ENCODE results near the gene OR56A1. TPM values are rescaled to one million over a fixed set of nuclear protein-coding genes. Genes with fewer than 3 reads are reported as not detected.
A peak's percentile ranks its signal among the peaks of the same experiment; 100 is the strongest.

OR56A1 gene
- total and polyA plus RNA-seq, 9 of the 15 experiments (the other 6 are each of a cell fraction or from before 2014, with no cell fraction given), result not detected

- H3K4me1 ChIP-seq (replicated peaks in 1 of 2; ENCODE audit: control insufficient read depth in 2 of 2, insufficient read depth in 2 of 2, low read length in 2 of 2), result no peaks in the 10 kb centered on the region
- TF ChIP-seq ZNF121 (CRISPR knock-in tag; conservative IDR thresholded peaks at IDR 0.05), result no peak
- TF ChIP-seq SOX6 (IDR thresholded peaks at IDR 0.05), result no peak
- TF ChIP-seq CTCF (IDR thresholded peaks at IDR 0.05 in 2 of 3, conservative IDR thresholded peaks at IDR 0.05 in 1 of 3; ENCODE audit: insufficient read depth in 2 of 3, low read depth in 1 of 3, low read length in 3 of 3), result peak in 2 of 3 experiments; percentile 19 to 37; a peak in 1 of 6 replicates
- no peak overlapping the region for H3K9ac ChIP-seq (ENCODE audit: insufficient read depth in 1 of 2, low read depth in 2 of 2, low read length in 2 of 2)
- in situ Hi-C loops (cut with MboI), result no loop called here
- intact Hi-C loops (cut with micrococcal nuclease), result no loop called here
- no peak for ATAC-seq
- H2AFZ ChIP-seq (ENCODE audit: low read depth, low read length), result no peak overlapping the region
- no peak overlapping the region for H3K4me2 ChIP-seq (ENCODE audit: insufficient read depth, low read length)
- H3K9me1 ChIP-seq (ENCODE audit: control insufficient read depth, insufficient read depth, low read length), result no peaks in the 10 kb centered on the region
- FAIRE-seq, result no peak
- H3K4me3 ChIP-seq, result no peak overlapping the region
- no peaks in the 10 kb centered on the region for H3K9me3 ChIP-seq (replicated peaks; ENCODE audit: control insufficient read depth, insufficient read depth, low read depth, low read length)
- ChIA-PET CTCF (ENCODE audit: low intra/inter-chr PET ratio) (no interaction called here), POLR2A (interaction anchor here (0.6 kb wide), 1 partner anchor 22 kb away, joined by 3 read pairs; no protein-coding TSS in a partner anchor)
- no peaks in the 10 kb centered on the region for H3K36me3 ChIP-seq (ENCODE audit: control insufficient read depth, insufficient read depth, low read length)
- H3K79me2 ChIP-seq (ENCODE audit: control insufficient read depth, insufficient read depth, low read length), result no peaks in the 10 kb centered on the region
- H3K27ac ChIP-seq (ENCODE audit: extremely low read depth, low read depth, low read length), result no peak overlapping the region
- DNase-seq (ENCODE audit: extremely low read depth in 1 of 4, low spot score in 3 of 4), result peak in 1 of 4 experiments; percentile 7
- 2% methylated on average over 4 of the region's 5 CpGs for WGBS (ENCODE audit: insufficient coverage, low coverage, missing lambda C conversion rate)
- no TSS peak for BruUV-seq (replicated peaks)
- H3K27me3 ChIP-seq (ENCODE audit: control insufficient read depth in 2 of 2, insufficient read depth in 2 of 2, low read length in 2 of 2), result peaks cover 0 to 6% of the 10 kb centered on the region in 2 experiments; a peak in 2 of 5 replicates
- no peaks in the 10 kb centered on the region for H4K20me1 ChIP-seq (replicated peaks; ENCODE audit: control insufficient read depth, insufficient read depth, low read length)
Measured at GRCh38 chr11:6062691-6063358, 32.3 kb upstream of the OR56A1 start.
